NCI-H146 (cell line): Measurements from ENCODE around the gene DNAJC24.

Experiments used
- DNase-seq: peaks from one replicate; lab custom pipeline; 2025; lab: John Stamatoyannopoulos, UW

DNAJC24 gene

DNA sequence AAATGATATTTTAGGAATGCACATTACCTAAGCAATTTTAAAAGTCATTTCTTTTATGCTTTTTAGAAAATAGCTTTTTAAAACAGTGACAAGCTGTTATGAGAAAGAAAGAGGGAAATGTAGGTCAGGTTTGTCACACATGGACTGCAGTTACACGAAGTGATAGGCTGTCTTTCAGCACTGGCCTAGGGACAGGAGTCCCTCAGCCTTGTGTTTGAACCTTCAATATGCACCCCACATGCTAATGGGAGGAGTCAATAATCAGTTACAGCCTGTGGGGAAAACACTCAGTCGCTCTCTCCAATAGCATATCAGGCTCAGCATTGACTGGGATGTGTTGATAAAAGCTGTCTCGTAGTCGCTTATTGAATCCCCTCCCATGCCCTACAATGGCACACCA is 45.8 kb downstream of the DNAJC24 start:
- no peak for DNase-seq

DNA sequence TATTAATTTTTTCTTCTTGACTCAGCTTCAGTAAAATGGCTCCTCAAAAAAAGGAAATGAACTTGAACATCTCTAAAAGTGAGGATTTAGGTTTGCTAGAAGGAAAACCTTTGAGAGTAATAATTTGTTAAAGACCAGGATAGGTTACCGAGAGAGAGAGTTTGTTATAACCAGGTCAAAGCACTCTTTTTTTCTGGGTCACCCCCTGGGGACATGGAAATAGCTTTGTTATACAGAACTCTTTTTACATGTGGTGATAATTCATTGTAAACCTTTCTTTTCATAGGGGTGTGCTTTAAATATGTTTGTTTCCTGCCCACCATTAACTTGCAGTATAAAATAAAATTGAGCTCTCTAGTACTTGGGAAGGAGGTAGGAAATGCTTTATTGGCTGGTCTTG is 47.7 kb downstream of the DNAJC24 start:
- peak; percentile 89 for DNase-seq

DNA sequence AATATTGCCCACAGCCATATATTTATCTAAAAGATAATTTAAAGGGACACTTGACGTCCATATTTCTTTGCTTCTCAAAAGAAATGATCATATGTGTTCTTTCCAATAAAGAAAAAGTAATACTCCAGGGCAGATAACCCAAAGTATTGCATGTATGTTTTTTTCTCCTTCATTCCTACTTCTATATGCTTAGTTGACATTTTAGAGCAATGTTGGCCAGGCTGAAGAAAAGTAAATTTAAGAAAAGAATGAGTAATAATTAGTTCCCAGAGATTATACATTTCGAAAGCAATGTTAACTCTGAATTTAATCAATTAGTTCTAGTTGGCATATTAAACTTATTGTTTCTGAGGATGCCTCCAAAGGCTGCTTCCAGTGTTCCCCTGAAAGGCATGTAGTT is 48.2 kb downstream of the DNAJC24 start:
- no peak for DNase-seq

DNA sequence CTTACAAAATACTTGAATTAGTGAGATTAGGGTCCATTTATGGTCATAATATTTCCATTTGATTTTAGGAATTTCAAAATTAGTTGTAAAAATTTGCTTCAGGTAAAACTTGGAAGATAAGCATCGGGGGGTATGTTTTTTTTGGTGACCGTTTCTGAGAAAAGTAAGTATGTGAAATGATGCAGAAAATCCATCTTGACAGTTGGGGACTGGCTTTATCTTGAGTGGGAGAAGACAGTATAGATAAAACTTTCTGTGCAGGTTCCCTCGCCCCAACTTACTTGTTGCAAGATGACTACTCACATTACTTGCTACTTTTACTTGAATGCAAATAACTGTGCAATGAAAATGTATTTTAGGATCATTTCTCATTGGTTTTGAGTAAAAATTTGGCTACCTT is 49.5 kb downstream of the DNAJC24 start:
- DNase-seq, result no peak

GRCh38 chr11:31419669-31420068 is 50.0 kb downstream of the DNAJC24 start:
- no peak for DNase-seq

DNA sequence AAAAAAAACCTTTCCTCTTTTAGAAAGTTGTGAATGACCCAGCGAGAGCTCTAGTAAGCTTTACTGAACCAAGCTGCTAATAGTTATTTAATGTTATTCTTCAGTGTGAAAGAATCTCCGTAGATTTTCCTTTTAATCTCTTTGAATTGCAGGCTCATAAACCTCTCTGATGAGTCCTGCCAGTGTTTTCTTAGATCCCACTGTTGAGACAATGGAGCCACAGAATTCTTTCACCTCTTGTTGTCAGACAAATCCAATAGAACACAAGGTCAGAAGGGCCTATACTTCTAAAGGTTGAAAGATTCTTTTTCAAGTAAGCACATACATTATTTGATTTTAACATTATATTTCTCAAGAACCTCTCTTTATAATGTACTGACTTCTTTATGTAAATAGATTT is 52.2 kb downstream of the DNAJC24 start:
- peak; percentile 54 for DNase-seq

GRCh38 chr11:31422703-31423102 is 53.0 kb downstream of the DNAJC24 start:
- peak; percentile 98 for DNase-seq

DNA sequence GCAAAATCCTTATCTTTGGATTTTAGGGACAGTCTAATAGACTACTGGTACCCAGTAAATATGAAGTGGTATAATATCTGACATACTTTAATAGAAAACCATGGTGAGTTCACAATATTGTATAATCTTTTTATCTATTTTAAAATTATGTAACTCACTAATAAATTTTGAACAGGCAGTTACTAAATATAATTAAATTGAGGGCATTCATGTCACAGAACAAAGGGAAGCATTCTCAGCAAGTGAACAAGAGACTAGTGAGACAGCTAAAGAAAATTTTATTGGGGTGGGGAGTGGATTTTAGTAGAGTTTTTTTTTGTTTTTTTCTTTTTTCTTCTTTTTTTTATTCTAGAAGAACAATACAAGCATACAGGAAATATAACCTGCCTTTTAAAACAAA is 55.0 kb downstream of the DNAJC24 start:
- no peak for DNase-seq

DNA sequence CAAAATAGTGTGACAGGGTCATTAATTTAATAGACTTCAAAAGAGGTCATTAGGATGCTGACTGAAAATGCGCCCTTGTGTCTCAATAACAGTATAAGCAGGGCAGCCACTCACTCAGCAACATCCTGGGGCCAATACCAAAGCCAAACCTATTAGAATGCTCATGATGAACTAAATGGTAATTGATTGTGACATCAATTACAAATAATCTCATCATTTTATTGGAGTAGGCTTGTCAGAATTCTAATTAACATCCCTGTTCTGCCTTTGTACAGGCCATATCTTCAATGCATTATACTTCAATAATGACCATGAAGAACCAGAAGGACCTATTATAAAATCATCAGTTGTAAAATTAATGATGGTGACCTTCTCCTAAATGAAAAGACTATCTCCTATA is 64.2 kb downstream of the DNAJC24 start:
- DNase-seq, result no peak

- no peak for DNase-seq
Measured at GRCh38 chr11:31437742-31438435, 68.2 kb downstream of the DNAJC24 start.

DNA sequence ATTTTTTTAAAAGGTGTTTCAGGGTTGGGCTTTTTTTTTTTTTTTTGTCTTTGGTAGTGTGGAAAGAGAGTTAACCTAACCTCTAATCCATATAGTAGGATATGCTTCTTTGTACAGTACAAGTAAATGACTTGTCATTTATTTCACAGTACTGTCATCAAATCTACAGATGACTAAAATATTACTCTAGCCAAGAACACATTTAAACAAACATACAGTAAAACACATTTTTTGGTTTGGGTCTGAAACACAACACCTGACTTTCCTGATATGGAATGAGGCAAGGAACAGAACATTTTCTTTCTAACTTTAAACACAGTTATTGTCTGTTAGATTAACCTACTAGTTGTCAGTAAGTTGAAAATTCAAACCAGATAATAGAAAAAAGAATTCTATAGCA is 71.6 kb downstream of the DNAJC24 start:
- peak; percentile 18 for DNase-seq

DNA sequence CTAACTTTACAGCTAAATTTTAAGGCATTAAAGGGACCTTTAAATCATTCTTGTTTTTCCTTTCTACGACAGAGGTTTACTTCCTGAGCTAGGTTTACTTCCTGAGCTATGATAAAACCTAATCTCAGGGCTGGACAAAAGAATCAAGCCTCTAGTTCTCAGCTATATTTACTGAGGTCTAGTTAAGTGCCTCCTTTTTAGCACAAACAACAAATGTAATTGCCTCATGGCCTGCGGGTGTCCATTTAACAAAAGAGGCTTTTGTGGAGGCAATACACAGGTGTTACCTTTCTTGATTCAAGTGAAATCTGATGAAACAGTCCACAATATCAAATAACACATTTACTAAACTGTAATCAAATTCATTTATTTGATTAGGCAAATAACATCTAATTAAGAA is 72.4 kb downstream of the DNAJC24 start:
- peak; percentile 98 for DNase-seq

DNA sequence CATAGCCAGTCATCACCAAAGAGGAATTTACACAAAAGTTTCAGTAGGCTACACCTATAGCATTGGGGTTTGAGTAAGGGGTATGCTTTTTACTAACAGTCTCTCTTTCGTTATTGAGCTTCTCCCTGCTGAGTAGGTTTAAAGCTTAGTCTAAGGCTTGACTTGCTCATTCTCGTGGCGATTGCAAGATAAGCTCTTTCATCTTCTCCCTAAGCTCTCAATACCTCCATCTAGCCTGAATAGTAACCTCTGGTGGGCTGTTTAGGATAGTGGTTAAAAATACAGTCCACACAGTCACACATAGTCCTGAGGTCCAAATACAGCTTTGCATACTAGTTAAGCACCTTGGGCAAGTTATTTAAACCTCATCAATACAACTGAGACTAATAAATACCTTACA is 74.1 kb downstream of the DNAJC24 start:
- no peak for DNase-seq

- DNase-seq, result no peak
Measured at GRCh38 chr11:31445621-31446020, 76.0 kb downstream of the DNAJC24 start.

DNA sequence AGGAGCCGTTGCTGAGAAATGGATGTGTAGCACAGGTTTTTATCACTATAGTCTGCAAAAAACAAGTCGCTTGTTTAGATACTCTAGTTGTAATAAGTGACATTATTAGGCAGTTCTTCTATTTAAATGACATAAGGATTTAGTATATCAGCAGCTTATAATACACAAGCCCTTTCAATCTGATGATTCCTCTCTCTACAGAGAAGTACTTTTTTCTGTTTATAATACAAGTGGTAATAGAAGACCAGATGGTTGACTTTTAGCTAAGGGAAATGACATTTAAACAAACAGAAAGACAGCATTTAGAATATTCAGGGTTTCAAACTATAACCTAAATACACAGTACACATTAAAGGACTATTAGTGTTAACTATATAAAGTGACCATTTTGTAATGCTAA is 79.4 kb downstream of the DNAJC24 start:
- DNase-seq, result no peak

- peak; percentile 32 for DNase-seq
Measured at GRCh38 chr11:31450841-31451240, 81.2 kb downstream of the DNAJC24 start.

- no peak for DNase-seq
Measured at GRCh38 chr11:31455177-31455576, 85.5 kb downstream of the DNAJC24 start.

GRCh38 chr11:31464436-31464835 is 94.8 kb downstream of the DNAJC24 start:
- no peak for DNase-seq

GRCh38 chr11:31474083-31474482 is 104.4 kb downstream of the DNAJC24 start:
- DNase-seq, result no peak

DNA sequence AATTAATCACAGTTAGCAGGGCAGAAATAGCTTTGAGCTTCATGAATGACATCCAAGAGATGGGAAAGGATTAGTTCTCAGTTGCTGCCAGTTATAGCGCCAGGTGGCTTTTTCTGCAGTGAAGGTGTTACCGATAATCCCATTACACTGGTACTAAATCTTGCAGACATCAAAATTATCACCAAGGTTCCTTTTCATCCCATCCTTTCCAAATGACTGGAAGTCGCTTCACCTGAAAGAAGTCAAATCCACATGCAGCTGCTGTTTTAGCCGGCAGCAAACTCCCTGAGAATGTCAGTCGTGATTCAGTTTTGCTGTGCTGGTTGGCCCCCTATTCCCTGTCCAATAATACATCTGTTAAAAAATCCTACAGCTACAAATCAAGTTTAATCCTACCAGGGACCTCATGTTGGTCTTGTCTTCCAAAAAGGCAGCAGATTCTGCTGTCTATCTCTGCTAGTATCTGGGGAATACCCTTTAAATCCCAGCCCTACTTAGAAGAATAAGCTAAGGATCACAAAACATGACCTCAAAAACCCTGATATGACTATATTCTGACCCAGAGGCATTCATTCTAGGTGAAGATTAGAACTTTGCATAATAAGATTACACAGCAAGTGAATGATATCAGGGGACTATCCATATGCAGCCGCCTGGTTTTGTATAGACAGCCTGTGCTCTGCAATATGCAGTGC is 108.0 kb downstream of the DNAJC24 start:
- DNase-seq, result no peak

- DNase-seq, result peak; percentile 44
Measured at GRCh38 chr11:31478223-31478590, 108.5 kb downstream of the DNAJC24 start.

GRCh38 chr11:31479066-31479465 is 109.4 kb downstream of the DNAJC24 start:
- DNase-seq, result no peak

GRCh38 chr11:31480930-31481329 is 111.3 kb downstream of the DNAJC24 start:
- peak; percentile 14 for DNase-seq
